Brain microvascular endothelial cell (primary cell): ENCODE measurements around the gene MED13L.
"Not testable (repeated sequence)": the region's sequence is repeated elsewhere in the genome, so short reads cannot be mapped to it uniquely, and the experiment has no call there.

ENCODE experiments used
- DNase-seq: peaks from one replicate; pipeline ENCODE4 v3.0.0-alpha.2; 2020
- H3K27ac ChIP-seq: fragments of 250-450 bp; sonication (Bioruptor Pico); 2 replicates; pipeline ENCODE4 v1.5.1; 2020; ENCODE audit warnings: mild to moderate bottlenecking, moderate library complexity
- H3K27me3 ChIP-seq: fragments of 250-450 bp; sonication (Bioruptor Pico); replicated peaks from 2 replicates; pipeline ENCODE4 v1.5.1; 2020; ENCODE audit warnings: mild to moderate bottlenecking
- H3K36me3 ChIP-seq: fragments of 250-450 bp; sonication (Bioruptor Pico); replicated peaks from 2 replicates; pipeline ENCODE4 v1.5.1; 2020; ENCODE audit warnings: mild to moderate bottlenecking
- H3K4me3 ChIP-seq: 2 replicates; pipeline ENCODE4 v1.5.1; 2011; ENCODE audit warnings: low read depth, mild to moderate bottlenecking, control low read depth, low read length, moderate library complexity
- CTCF ChIP-seq: IDR thresholded peaks from 2 replicates; pipeline ENCODE4 v1.5.1; 2011; ENCODE audit warnings: low read depth, mild to moderate bottlenecking, moderate library complexity, low read length, control low read depth, inconsistent platforms; ENCODE audit errors: missing control alignments
- in situ Hi-C: cut with HindIII; loops from 2 replicates; pipeline ENCODE4 v1.10.0; 2017; ENCODE audit warnings: low sequenced_read_pairs, low pct_ligation_motif_present

Gene MED13L

GRCh38 chr12:115984616-115985015, 292.9 kb downstream of the MED13L start:
- in situ Hi-C loops: no loop called here
- TF ChIP-seq CTCF: no peak
- H3K4me3 ChIP-seq: no peak overlapping the region
- no peak for DNase-seq
- H3K27ac ChIP-seq: no peak overlapping the region
- no peaks in the 10 kb centered on the region for H3K27me3 ChIP-seq
- H3K36me3 ChIP-seq: peaks cover 31% of the 10 kb centered on the region

GRCh38 chr12:115983226-115983798, 294.2 kb downstream of the MED13L start:
- no peaks in the 10 kb centered on the region for H3K27me3 ChIP-seq
- no peak overlapping the region for H3K4me3 ChIP-seq
- DNase-seq: no peak
- peak; percentile 60 for TF ChIP-seq CTCF
- in situ Hi-C loops: no loop called here
- no peak overlapping the region for H3K27ac ChIP-seq
- peaks cover 31% of the 10 kb centered on the region for H3K36me3 ChIP-seq

DNA sequence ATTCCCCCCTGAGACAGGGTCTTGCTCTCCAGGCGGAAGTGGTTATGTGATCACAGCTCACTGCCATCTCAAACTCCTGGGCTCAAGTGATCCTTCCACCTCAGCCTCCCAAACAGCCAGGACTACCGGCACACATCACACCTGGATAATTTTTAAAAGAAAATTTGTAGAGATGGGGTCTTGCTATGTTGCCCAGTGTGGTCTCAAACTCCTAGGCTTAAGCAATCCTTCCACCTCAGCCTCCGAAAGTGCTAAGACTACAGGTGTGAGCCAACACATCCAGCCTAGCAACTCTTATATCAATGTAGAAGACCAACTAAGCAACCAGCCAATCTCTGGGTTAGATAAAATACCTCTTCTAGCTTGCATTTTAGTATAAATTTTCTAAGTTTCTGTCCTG, 297.2 kb downstream of the MED13L start:
- no peak overlapping the region for H3K4me3 ChIP-seq
- in situ Hi-C loops: no loop called here
- no peak for TF ChIP-seq CTCF
- H3K27me3 ChIP-seq: no peaks in the 10 kb centered on the region
- peaks cover 21% of the 10 kb centered on the region for H3K36me3 ChIP-seq
- no peak for DNase-seq
- H3K27ac ChIP-seq: no peak overlapping the region

GRCh38 chr12:115979851-115980250, 297.6 kb downstream of the MED13L start:
- in situ Hi-C loops: no loop called here
- peaks cover 21% of the 10 kb centered on the region for H3K36me3 ChIP-seq
- H3K27me3 ChIP-seq: no peaks in the 10 kb centered on the region
- H3K4me3 ChIP-seq: no peak overlapping the region
- H3K27ac ChIP-seq: no peak overlapping the region
- no peak for TF ChIP-seq CTCF
- DNase-seq: no peak

- no peak overlapping the region for H3K27ac ChIP-seq
- in situ Hi-C loops: no loop called here
- peaks cover 21% of the 10 kb centered on the region for H3K36me3 ChIP-seq
- no peaks in the 10 kb centered on the region for H3K27me3 ChIP-seq
- no peak for TF ChIP-seq CTCF
- no peak overlapping the region for H3K4me3 ChIP-seq
- no peak for DNase-seq
These were observed 298.1 kb downstream of the MED13L start for GRCh38 chr12:115979351-115979750.

- H3K27me3 ChIP-seq, H3K27ac ChIP-seq, in situ Hi-C loops, H3K36me3 ChIP-seq, H3K4me3 ChIP-seq, DNase-seq: not testable (repeated sequence)
These were observed 300.7 kb downstream of the MED13L start for GRCh38 chr12:115976829-115977228.
